Cortex of kidney (tissue), 1 donor: ENCODE measurements around the gene TSPAN9.

Experiments
- DNase-seq: peaks from one replicate; lab custom pipeline; 2025; lab: John Stamatoyannopoulos, UW

The TSPAN9 gene

DNA sequence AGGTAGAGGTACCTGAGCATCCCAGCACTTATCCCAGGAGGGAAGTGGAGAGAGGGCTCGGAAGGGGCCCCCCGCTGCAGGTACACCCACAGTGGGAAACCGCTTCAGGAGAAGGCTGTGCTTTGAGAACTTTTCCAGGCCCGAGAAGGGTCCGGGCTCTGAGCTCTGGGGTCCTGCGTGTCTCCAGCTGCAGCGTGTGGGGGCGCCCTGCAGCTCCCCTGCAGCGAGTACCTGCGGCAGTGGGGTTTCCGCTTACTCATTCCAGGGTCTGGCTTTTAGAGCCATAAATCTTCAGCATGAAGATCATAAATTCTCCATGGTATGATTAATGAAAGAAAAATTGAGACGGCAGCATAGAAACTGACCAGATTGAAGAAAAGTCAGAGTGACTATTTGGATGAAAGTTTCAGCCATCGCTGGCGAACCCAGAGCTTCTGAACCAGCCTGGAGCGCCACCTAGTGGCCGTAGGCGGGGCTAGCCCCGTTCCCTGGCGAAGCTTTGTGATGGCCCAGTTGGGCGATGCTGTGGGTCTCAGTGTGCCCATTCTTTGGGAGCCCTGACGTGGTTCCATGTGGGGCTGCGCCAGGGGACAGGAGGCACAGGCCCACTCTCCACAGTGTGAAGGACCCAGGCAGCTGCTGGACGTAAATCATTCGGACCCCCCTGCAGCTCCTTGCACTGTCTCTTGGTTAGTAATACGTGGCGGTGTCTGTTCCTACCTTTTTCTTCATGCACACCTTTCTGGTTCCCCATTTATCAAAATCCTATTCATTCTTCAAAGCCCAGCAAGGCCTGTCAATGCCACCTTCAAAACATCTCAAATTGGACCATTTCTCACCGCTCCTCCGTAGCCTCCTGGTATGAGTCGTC, 198.2 kb downstream of the TSPAN9 start:
- no peak for DNase-seq

DNA sequence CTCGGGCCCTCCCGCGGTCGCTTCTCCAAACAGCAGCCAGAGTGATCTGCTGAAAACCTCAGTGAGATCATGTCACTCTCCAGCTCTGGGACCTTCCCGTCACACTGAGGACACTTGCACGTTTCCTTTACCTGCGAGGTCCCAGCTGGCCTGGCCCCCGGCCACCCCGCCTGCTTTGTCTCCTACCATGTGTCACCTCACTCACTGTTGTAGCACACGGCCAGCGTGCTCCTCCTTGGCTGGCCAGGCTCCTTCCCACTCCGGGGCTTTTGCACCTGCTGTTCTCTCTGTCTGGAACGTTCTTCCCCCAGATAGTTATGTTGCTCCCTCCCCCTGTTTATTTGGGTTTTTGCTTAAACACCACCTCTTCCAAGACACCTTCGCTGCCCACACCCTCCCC, 199.0 kb downstream of the TSPAN9 start:
- DNase-seq = no peak

DNA sequence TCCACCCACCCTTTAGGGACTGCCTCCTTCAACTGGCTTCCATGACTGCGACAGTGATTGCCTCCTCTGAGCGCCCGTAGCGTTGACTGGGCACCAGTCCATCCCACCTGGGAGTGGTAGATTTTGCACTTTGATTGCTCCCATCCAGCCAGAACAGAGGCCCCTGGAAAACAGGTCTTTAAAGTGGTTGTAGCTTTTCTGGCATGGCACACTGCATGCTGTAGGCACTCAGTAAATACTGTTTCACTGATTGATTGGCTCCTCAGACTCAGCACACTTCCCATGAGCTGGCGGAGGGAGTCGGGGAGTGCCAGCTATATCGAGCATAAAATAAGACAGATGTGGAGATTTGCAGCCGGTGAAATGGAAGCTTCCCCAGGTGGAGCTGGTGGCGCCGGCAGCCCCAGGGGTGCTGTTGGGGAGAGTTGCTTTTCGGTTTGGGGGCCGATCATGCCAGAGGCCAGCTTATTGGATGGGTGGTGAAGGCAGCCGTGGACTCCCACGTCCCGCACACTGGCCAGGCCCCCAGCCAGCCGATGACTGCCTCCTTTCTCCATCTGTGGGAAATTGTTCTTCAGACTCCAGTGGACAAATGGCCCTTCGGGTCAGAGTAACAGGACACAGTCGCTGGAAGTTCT, 200.2 kb downstream of the TSPAN9 start:
- no peak for DNase-seq

DNA sequence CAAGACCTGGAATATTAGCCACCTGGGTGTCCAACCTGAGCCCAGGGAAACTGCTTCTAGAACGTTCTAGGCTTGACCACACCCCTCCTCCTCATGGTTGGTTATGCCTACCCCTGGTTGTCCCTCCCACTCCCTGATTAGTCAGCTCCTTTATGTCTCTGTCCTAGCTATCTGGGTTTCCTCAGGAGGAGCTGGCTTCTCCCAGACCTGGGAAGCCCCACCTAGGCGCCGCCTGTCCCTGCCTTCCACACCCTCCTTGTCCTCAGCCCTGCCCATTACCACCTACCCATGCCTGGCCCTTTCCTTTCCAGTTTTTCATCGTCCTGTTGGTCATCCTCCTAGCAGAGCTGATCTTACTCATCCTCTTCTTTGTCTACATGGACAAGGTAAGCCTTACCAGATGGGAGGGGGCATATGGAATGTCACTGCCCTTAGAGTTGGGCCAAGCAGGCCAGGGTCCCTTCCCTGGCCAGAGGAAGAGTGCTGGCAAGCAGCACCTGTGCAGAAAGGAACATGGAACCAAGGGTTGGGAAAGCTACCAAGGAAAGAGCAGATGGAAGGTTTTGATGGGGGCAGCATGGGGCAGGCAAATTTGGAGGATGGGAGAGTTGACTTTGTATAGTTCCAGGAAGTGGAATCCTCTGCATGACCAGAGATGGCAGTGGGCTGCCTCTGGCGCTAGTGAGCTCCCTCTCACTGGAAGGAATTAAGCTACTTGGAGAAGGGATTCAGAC, 201.7 kb downstream of the TSPAN9 start:
- DNase-seq = no peak

DNA sequence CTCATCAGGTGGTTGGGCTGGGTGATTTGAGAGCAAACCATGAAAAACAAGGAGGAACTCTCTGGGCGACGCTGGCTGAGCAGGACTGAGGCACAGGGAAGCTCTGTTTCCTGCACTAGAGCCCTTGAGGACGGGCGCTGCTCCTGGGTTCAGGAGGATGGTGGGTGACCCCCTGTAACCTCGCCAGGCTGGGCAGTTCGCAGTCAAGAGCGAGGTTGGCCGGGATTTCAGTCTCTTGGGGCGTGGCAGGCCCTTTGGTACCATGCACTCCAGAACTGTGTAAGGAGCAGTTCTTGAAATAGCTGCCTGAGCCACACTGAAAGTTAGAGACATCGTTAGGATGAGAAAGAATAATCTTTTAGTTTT, 202.2 kb downstream of the TSPAN9 start:
- DNase-seq = no peak

DNA sequence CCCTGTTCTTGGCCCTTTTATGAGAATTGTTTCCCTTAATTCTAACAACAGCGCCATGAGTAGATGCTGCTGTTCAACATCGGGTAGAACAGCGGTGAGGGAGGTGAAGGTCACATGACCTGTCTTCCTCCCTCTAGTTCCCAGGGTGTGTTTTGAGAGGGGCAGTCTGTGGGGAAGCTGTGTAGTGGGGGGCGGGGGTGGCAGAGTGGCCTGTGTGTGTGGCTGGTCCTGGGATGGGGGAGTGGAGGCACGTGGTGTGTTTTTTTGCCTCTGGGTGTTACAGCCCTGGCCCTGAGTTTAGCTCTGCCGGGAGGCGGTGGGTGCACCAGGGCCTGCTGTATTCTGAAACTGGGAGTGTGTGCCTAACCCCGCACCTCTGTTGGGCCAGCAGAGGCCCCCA, 202.7 kb downstream of the TSPAN9 start:
- DNase-seq = no peak

DNA sequence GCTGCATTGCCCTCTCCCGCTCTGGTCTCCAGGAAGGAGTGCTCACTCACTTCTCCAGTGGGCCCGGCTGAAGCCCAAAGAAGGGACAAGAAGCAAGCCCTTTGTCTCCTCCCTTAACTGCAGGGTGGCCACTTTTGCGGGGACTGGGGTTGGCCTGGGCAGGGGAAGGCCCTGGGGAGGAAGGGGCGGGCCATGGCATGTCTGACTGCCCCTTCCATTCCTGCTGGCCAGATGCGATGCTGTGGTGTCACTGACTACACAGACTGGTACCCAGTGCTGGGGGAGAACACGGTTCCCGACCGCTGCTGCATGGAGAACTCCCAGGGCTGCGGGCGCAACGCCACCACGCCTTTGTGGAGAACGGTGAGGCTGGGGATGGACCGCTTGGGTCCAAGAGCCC, 203.8 kb downstream of the TSPAN9 start:
- no peak for DNase-seq

DNA sequence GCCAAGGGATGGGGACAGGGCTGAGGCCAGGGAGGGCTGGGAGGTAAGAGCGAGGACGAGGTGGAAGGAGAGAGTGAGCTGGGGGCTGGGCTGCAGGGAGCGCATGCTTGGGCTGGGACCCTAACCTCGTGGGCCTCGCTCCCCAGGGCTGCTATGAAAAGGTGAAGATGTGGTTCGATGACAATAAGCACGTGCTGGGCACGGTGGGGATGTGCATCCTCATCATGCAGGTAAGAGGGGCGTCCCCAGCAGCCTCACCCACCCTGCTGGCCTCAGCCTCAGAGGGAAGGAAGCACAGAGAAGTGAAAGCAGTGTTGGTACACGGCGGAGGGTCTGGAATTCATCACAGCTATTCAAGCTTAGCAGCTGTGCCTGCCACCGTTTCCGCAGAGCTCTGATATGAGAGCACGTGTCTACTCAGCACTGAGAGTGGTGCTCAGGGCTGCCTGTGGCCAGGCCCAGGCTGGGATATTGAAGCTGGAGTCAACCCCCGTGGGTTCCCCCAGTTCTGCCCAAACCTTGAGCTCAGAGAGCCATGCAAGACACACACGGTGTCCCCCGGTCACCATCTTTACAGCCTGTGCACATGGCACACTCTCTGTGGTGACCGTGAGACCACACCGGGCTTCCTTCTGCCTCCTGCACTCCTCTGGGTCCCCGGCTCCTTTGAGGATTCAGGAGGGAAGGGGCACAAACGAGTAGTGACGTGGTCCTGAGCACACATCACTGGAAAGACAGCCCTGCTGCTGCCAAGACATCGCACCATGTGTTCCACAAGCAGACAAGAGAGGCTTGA, 204.6 kb downstream of the TSPAN9 start:
- no peak for DNase-seq

DNA sequence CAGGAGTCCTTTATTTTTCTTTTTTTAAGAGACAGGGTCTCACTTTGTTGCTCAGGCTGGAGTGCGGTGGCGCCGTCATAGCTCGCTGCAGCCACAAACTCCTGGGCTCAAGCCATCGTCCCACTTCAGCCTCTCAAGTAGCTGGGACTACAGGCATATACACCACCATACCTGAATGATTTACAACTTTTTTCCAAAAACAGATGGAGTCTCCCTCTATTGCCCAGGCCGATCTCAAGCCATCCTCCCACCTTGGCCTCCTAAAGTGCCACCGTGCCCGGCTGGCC, 205.1 kb downstream of the TSPAN9 start:
- no peak for DNase-seq

DNA sequence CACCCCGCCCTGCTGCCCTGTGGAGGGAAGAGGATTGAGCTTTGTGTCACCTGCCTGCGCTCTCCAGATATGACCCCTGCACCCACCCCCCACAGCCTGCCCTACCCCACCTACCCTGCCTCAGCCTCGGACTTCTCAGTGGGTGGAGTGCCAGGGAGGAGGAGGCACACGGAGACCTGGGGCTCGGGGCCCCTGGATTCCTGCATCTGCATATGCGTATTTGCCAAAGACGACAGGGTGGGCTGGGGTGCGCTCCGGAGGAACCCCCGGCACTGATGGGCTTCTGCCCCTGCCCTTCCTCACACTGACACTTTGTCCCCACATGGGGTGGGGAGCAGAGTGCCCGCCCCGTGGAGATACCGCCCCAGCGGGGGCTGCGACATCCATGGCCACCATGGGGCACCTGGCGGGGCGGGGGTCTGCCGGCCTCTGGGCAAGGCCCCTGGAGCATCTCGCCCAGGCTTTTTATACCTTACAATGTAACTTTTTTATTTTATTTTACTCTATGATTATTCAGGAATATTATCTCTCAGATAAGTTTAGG, 206.0 kb downstream of the TSPAN9 start:
- no peak for DNase-seq

DNA sequence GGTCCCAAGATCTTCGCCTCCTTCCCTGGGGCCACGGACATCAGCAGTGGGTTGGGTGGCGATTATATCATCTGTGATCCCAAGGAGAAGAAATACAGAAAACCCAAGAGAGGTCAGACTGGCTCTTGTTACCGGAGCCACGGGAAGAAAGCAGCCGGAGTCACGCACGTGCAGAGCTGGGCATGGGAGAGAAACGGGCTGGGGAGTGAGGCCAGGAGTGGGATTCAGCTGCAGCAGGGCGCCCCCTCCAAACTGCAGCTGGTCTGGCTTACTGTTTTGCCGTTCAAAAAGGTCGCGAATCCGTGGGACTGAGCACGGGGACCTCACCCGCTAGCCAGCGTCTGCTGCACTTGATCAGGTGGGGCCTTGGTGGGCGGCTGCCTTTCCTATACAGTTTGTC, 207.2 kb downstream of the TSPAN9 start:
- DNase-seq = no peak

DNA sequence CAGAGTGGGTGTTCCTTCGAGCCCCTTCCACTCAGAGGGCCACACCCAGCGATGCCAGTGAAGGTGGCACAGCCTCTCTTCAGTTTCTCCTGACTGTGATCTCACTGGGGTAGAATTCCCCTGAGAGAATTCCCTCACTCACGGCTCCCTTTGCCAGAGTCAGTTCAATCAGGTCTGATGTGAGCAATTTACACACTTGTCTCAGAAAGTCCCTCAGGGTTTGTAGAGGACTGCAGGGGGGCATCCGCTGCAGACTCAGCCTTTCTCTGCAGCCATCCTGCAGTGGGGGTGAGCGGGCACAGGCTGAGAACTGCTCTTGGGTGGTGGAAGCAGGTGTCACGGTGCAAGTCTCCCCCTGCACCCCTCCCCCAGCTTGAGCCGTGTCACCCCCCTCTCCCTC, 208.4 kb downstream of the TSPAN9 start:
- no peak for DNase-seq

DNA sequence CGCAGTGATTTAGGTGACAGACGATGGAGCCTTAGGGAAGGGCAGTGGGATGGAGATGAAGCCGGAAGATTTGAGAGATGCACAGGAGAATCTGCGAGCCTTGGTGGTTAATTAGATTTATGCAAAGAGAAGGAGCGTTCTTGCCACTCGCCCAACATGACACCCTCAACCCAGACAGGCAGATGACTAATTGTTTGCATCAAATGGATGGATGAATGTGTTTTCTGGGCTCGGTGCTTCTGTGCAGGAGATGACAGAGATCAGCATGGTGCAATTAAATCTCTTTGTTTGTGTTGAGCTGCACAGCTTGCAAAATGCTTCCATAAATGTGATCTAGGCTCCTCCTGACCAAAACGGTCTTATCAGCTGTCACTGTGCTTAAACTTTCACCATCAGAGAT, 211.5 kb downstream of the TSPAN9 start:
- no peak for DNase-seq

DNA sequence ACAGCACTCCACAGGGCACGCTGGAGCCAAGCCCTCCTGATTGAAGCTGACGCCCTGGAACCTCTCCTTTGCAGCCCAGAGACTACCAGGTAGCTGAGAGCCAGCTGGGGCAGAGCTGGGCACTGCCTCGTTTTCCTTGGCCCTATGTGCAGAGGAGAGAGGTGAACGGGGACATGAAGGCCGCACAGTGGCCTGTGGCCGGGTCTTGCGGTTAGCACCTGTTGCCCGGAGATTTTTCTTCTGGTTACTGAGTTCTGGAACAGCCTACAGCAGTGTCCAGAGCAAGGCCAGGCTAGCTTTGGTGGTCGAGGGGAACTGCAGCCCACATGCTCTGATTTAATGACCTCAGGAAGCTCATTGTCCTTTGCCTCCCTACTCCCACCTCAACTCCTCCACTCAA, 212.5 kb downstream of the TSPAN9 start:
- DNase-seq = no peak

DNA sequence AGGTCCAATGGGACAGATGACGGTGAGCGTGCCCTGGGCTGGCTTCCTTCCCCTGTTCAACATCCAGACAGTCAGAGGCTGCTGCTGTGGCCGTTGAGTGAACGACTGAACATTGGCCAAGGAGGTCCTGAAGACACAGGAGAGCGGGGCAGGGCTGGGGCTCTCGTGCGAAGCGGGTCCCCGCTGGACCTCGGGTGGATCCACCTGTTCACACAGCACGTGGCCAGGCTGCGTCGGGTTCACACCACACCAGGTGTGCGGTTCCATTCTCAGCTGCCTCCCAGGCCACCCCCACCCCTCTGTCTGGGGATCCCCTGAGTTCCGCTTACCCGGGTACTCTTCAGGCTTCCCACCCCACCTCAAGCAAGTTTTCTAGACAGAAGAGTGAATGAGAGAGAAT, 214.8 kb downstream of the TSPAN9 start:
- DNase-seq = no peak

DNA sequence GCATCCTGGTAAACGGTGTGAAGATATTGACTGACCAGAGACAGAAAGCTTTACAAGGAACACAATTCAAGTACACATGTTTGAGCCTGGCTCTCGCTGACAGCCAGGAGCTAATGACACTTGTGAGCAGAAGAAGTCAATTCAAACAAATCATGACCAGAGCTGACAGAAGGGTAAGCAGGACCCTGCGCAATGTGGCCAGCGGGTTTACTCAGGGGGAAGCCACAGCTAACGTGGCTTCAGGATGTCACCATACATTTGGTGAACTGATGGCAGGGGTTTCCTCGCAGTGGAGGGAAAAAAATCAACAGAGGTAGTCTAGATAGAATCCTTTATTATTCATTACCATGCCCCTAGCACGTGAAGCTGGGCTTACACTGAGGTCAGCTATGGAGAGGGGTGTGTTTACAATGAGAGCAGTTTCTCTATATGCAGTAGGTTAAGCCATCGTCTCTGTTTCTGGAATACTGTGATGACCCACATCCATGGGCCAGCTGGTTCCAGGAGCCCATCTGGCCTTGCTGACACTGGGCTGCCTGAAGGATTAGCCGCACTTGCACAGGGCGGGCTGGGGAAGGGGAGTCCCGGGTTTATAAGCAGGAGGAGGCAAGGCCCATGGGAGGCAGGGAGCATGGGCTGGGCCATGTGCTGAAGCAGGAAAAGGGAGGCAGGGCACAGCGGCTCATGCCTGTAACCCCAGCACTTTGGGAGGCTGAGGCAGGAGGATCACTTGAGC, 215.7 kb downstream of the TSPAN9 start:
- no peak for DNase-seq

DNA sequence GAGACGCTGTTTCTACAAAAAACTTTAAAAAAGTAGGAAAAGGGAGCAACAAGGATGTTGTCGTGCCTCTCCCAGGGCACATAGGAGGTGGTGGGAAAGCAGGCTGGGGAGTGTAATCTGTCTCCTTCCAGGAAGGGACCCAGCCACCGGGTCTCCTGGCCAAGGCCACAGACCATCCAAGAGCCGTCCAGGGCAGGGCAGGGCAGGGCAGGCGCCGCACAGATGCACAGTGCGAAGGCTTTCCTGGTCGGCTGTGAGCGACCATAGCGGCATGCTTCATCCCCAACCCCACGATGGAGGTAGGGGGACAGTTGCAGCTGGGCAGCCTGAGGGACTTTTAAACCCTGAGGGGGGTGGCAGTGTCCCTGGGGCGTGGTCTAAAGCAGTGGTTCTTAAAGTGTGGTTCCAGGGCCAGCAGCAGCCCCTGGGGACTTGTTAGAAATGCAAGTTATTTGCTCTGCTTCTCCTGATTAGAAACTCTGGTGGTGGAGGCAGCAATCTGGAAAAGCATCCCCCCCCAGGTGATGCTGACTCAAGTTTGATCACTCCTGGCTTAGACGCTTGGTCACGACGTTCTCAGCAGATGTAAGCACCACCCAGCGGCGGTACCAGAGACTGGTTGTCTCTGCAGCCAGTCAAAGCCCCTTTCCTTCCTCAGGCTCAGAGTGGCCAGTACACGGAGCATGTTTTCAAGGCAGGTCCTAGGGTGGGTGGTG, 216.4 kb downstream of the TSPAN9 start:
- no peak for DNase-seq

DNA sequence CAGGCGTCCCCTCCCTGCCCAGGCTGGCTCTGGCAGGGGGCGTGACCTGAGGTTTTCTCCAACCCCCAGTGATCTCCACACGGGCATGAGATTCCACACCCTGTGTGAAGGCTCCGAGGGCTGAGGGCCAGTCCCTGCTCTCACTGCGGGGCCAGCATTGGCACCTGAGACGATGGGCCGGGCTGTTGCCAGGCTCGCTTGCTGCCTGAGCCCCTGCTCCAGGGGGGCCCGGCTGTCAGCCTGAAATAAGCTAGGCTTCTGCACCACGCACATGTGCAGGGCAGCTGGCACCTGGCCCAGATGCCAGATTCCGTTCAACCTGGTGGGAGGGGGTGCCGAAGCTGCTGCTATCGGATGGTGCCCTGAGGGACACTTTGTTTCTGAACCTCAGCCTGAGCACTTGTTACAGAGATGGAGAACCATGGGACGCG, 217.3 kb downstream of the TSPAN9 start:
- DNase-seq = no peak

DNA sequence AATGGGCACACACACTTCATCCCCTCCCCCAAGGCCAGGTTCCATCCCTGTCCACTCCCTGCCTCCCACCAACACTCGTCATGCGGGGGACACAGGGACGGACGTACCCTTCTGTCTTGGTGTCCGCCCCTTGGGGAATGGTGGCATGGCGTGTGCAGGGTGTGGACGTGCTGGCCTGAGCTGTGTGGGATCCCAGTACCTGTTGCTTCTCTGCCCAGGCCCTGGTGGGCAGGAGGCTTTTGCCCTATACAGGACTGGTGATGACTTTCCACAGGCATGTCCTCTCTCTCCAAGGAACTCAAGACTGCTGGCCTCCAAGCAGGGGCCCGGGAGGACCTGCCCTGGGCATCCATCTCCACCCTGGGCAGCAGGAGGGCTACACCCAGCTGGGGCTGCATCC, 218.0 kb downstream of the TSPAN9 start:
- DNase-seq = no peak

DNA sequence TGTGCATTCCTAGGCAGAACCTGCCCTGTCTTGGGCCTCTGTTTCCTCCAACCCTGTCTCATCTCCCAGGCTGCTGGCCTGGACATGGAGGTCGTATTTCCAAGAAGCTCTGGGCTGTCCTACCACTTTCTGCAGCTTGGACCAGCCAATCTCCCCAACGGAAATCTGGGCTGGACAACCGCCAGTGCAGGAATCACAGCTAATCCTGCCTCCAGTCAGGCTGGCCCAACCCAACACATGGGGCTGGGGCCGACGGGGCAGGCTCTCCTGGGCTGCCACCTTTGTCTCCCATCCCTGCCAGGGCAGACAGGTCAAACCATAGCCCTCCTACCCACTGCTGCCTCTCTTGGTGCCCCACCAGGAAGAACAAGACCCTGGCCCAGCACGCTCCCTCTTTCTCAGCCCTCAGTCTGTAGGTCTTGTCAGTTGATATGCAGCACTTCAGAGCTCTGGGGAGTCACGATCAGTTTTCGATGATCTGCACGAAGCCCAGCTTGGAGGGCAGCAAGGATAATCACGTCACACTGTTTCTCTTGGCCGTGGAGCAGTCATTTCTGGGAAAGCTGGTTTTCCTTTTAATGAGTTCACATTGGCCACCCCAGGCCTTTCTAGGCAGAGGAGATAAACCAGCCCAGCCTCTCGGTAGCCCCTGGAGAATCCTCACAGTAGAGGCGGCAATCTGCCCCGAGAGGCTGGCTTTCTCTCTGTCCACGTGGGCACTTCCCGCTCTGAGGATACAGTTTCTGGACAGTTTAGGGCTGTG, 218.6 kb downstream of the TSPAN9 start:
- DNase-seq = no peak
